GM19438 (cell line): ENCODE results near the gene ZIC2.

Experiments used
- ATAC-seq: cut with Tn5 transposase; IDR thresholded peaks from one replicate; pipeline ENCODE4 v1.9.1; 2021; ENCODE audit warnings: low read depth; ENCODE audit not compliant: unreplicated experiment

Gene ZIC2

DNA sequence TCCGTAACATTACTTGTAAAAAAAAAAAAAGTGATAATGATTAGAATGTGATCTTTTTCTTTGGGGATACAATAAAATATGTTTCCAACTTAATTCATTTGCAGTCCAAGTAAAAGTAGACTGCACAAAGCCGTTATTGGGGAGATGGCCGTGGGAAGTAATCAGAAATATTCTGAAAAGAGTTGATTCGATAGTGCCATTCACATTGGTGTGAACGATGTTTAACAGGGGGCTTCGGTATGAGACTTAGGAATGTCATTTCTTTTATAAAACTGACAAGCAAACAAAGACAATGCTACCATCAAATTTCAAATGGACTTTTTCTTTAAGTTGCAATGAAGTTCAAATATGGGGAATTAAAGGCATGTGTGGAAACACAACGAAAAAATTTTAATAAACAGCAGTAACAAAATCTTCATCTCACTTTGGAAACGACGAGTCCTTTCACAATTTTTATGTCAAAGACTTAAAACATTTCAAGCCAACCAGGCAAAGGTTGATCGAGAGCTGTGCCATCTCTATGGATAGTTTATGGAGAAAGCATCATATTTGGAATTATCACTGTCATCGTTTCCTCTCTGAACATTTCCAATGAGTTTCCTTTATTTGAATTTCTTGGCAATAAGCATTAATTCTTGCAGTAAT, 8.3 kb upstream of the ZIC2 start:
- ATAC-seq: no peak

DNA sequence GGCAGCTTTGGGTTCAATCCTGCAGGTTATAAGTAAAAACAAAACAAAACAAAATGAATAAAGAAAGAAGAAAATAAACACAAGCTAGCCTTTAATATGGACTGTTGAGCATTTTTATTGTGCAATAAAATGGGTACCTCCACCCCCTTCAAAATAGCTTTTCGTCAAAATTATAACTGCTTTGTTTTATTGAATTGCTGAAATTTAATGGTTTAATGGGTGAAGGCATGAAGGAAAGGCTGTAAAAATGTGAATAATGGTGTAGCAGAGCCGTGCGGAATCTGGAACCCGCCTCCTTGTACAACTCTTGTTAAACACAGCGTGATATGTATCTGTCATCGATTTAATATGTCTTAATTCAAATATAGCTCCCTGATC, 7.8 kb upstream of the ZIC2 start:
- ATAC-seq: no peak

DNA sequence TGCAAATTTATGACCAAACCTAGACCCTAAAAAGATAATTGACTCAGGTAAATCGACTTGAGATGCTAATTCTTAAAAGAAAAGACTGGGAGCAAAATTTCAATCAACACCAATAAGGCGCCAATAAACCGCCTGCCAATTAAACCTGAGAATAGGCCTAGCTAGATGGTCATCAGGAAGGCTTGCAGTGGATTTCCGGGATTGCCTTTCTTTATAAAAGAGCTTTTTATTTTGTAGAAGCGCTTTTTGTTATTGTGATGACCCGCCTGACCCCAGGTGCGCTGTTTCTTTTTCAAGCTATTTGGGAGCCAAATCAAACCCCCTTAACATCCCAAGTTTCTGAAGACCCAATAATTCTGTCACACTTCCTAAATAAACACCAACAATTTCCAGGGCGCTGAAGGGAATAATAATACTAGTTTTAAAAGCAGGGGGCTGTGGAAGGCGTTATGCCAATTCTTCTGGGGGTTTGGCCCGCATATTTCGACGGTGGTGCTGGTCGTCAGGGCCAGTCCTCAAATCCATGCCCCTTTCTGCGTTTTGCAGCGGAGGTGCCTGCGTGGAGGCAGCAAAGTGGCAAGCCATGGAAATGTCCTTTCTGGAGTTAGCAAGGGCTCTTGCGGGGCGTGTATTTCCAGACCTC, 7.2 kb upstream of the ZIC2 start:
- no peak for ATAC-seq

DNA sequence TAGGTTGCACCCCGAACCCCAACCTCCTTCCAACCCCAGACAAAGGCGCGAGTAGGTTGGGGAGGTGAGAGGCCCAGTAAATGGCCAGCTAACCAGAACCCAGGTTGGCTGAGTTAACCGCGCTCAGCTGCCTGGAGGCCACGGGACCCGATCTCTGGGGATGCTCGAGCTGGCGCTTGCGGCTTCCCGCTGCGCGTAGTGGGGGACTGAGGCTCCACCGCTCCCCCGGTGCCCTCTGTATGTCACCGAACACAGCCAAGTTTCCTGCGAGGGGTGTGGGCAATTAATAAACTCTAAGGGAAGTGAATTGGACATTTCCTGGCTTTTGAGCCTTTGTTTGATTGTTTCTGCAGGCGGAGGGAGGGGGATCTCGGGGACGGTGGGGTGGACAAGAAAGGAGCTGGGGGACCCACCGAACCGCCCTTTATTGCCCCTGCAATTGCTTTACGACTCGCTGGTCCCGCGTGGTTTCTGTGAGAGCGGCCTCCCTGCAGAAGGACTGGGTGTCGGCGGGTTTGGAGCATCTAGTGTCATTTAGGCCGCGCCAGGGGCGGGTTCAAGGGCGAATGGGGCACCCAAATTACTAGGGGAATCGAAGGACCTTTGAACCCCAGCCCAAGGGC, 6.5 kb upstream of the ZIC2 start:
- ATAC-seq: no peak

DNA sequence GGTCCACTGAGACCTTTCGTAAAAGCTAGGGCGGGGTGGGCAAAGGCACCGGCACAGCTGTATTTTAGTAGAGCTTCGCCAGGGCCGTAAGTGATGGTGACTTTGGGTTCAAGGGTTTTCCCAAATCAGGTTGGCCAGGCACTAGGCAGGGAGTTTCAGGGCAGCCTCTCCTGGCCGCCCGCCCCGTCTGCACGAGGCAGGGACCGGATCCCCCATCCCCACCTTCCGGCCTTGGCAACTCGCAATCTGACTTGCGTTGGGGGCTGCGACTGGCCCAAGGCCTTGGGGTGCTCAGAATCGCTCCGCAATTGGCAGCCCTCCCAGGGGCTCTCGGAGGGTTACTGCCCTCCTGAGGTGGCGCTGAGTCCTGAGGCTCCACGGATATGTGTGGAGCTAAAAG, 6.0 kb upstream of the ZIC2 start:
- no peak for ATAC-seq

DNA sequence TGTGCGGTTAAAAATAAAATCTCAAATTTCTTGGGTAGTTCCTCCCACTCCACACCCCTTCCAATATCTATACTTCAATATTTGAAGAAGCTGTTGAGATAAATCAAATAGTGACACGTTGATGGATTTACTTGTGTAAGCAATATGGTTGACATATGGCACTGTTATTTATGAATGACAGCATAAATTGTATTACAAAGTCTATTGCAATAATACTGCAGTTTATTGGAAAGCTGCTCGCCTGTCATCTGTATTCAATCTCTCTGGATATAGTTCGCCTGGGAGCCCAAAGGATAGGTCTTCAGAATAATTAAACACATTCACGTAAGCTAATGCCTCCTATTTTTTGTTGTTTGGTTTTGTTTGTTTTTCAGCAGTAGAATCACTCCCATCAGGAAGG, 5.0 kb upstream of the ZIC2 start:
- ATAC-seq: no peak

DNA sequence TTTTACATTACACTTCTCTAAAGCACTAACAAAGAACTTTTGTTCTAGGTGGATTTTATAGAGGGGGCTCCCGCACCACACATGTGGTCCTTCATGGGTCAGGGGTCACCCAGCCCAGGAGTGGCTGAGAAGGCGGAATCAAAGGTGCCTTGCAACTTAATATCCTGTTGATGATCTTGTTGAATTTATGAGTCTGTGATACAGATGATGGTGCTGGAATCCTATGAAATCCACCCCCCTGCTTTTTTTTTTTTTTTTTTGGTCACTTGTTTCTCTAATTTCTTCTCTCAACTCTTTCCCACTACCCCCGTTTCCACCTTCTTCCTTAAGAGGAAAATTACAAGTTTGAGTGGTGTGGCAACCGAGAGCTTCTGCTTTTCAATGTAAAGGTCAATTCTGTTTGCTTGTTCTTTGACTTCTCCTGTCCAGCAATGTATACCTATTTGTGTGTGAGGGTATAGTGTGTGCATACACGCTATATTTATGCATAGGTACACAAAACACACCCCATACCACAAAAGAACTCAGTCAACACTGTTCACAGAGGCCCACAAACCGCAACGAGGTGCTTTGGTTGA, 4.2 kb upstream of the ZIC2 start:
- ATAC-seq: no peak

DNA sequence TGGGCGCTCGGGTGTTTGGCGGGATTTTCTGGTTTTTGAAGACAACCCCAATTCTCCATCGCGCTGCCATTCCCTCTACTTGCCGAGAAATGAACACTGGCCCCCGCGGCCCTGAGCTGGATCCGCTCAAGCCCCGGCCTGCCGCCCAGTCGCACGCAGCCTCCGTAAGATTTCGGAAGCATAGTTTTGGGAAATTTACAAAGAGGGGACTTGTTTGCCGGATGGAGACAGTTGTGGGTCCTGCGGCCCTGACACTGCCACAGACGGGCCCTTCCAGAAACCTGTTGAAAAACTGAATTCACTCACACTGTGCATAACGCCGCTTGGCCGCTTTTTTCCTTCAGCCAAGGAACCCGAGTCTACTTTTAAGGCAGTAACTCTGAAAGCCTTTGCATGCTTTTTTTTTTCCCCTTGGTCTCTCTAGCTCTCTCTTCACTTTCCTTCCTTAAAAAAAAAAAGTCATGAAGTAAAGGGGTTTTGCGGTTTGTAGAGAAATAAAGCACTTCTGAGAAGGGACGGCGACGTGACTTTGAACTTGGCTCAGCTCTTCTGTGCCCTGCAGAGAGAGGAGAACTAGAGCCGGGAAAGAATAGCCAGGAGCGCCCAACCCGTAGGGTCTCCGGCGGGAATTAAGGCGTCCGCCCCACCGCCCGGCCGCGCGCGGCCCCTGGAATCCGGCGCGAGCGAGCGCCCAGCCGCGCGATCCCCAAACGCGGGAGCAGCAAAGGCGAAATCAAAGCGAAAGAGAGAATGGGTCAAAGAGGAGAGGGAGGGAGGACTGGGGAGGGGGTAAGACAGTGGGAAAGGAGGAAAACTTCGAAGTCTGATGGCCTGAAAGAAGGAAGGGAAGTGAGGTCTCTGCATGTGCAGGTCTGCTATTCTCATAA, 3.4 kb upstream of the ZIC2 start:
- no peak for ATAC-seq

DNA sequence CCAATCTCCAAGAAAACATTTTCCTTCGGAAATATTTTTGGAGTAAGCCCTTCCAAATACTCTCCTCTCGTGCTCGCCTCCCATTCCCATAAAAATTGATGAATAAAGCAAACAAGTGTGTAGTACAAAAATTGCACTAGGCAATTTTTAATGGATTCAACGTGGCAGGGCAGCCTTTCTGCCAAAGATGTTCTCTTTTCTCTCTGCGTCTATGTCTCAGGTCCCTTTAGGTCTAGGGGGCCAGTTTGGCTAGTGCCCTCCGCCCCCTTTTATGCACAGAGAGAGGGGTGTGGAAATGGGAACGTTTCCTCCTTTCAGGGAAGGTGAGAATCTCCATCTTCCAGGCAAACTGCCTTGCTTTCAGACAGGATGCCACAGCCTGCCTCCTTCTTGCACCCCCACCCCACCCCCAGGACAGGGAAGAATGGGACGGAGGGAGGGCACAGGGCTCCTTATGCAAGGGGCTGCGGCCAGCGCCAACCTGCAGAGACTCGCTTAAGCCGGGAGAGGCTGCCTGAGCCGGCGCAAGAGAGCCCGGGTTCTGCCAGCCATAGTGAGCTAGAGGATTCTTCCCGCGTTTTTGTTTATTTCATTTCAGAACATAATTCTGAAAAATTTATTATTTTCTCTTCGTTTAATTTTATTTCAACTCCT, 2.7 kb upstream of the ZIC2 start:
- no peak for ATAC-seq

DNA sequence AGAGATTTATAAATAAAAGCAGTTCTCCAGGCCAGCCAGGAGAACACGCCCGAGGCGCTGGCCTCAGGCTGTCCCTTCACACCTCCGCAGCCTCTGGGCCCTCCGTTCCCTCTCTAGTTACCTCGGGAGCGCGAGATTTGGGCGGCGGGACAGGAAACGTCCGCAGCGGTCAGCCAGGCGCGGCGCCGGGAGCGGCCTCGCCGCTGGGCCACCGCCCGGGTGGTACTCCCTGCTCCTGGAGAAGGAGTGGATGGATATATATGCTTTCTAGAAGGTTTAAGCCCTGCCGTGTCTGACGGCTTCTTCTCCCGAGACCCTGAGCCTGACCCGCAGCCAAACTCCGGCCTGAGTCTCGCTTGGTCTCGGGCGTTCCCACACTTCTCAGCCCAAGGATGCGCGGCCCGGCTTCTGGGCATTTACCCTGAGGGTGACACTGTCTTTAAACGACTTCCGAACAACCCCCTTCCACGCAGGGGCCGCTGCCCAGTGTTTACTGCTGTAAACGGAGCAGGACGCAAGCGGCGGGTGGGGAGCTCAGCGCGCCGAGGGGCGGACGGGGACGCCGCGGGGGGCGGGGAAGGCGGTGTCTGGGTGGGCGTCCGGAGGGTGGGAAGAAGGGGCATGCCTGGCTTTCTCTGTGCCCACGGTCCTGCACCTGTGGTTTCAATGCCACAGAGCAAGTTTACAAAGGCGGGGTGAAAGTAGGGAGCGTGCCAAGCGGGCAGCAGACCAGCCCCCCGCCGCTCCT, 2.0 kb upstream of the ZIC2 start:
- ATAC-seq: no peak

DNA sequence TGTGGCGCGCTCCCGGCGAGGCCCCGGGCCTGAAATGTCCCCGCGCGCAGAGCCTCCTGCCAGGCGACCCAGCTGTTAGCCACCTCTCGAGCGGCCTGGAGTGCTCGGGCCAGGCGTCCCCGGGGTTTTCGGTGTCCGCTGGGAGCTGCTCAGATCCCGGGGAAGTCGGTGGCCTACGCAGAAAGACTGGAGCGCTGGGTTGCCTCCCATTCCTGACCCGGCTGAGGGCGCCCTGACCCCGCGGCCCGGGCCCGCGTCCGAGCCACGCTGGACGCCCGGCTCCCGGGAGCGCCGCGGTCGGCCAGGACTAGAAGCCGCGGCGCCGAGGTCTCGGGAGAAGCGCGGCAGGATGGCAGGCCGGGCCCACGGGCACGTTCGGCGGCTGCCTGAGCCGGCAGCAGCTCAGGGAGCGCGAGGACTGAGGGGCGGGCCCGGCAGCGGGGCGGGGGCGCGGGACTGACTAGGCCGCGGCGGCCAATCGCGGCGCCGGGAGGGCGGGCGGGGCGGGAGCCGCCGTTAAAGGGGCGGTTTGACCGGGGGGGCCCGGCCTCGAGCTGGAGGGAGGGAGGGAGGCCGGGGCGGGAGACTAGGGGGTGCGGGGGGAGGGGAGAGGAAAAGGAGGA, 1.3 kb upstream of the ZIC2 start:
- ATAC-seq: peak; percentile 59

DNA sequence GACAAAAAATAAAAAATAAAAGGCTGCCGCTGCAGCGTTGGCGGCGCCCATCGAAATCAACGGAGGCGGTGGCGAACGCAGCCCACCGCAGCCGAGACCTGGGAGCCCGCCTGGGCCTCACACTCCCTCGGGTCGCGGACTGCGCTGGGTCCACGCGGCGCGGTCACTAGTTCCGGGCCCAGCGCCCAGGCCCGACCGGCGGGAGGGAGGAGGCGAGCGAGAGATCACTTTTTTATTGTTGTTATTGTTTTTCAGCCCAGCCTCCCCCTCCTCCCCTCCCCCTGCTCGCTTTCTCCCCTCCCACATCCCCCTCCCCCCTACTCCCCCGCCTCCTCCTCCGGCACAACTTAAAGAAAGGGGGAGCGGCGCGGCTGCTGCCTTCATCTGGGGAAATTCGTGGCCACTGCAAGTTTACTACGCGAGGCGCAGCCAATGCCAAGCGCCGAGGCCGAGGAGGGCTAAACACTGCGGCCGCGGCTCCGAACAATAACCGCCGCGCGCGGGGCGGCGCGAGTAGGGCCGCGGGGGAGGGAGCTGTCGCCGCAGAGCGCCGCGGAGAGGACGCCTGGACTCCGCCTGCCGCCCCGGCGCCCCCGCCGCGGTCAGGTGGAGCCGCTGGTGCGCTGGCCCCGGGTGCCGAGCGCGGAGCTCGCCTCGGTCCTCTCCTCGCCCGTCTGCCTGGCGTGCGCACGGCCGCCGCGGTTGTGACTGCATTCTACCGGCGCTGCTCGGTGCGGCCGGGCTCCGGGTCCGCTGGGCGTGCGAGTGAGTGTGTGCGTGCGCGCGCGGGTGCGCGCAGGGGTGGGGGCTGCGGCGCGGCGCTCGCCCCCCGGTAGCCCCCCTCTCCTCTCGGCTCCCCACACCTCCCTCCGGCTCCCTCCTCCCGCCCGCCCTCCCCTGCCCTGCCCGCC, 505 bp upstream of the ZIC2 start:
- no peak for ATAC-seq

DNA sequence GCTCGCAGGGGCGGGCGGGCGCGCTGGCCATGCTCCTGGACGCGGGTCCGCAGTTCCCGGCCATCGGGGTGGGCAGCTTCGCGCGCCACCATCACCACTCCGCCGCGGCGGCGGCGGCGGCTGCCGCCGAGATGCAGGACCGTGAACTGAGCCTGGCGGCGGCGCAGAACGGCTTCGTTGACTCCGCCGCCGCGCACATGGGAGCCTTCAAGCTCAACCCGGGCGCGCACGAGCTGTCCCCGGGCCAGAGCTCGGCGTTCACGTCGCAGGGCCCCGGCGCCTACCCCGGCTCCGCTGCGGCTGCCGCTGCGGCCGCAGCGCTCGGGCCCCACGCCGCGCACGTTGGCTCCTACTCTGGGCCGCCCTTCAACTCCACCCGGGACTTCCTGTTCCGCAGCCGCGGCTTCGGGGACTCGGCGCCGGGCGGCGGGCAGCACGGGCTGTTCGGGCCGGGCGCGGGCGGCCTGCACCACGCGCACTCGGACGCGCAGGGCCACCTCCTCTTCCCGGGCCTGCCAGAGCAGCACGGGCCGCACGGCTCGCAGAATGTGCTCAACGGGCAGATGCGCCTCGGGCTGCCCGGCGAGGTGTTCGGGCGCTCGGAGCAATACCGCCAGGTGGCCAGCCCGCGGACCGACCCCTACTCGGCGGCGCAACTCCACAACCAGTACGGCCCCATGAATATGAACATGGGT, 599 bp downstream of the ZIC2 start:
- no peak for ATAC-seq

DNA sequence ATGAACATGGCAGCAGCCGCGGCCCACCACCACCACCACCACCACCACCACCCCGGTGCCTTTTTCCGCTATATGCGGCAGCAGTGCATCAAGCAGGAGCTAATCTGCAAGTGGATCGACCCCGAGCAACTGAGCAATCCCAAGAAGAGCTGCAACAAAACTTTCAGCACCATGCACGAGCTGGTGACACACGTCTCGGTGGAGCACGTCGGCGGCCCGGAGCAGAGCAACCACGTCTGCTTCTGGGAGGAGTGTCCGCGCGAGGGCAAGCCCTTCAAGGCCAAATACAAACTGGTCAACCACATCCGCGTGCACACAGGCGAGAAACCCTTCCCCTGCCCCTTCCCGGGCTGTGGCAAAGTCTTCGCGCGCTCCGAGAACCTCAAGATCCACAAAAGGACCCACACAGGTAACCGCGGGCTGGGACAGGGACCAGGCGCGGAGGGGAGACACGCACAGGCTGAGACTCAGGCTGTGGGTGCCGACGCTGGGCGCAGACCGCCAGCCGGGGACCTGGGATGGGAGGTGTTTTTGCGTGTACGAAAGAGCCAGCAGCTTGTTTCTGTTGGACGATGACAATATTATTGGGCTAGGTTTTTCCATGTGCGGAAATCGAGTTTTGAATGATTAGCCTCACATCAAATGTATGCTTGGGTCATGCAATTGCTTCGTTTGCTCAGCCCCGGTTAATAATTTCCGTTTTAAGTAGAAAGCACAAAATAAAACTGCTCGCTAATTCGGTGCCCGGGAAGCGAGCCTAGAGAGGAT, 1.3 kb downstream of the ZIC2 start:
- no peak for ATAC-seq

DNA sequence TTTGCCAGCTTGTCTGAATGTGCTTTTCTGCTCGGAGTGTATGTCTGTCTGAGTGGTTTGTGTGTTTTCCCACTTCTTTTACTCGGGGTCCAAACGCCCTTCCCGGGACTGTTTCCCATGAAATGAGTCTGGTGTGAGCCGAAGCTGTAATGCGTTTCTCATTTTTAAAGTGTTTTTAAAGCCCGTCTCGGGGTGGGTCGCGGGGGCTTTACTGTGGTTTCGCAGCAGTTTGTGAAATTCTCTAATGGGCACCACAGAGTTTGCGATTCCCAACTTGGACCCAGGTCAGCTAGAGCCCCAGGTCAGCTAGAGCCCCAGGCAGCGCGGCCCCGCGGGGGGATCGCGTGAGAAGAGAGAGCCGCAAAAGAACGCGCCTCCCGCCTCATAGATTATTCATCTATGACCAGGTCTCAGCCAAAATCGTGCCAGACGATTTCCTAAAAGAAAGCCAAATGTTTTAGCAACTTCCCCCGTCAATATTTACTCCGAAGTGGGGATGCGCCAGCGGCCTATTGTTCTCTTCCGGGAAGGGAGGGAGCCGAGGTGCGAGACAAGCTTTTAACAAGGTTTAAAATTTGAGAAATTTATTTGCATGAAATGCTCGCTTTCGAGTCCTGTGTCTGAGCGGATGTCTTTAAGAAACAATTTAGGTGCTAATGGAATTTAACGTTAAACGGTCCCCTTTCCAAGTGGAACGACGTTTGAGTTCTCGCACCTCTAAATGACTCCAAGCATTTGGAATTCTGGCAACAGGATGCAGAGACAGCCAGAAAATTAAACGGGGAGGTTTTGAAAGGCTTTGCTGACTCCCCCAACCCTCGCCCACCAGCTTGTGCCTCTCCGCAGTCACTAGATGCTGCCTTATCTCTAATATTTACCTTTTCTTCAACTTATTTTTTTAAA, 2.2 kb downstream of the ZIC2 start:
- ATAC-seq: no peak
